Thyroid gland (tissue), 4 donors: ENCODE measurements around the gene NPAS1.

Source experiments
- CTCF ChIP-seq, 6 experiments: fragments of 200-600 bp in 3 of 6; fragments of 450-650 bp in 3 of 6; sonication (generic) in 3 of 6; IDR thresholded peaks; one replicate each; pipeline ENCODE4 v1.5.1; 2016 to 2019; ENCODE audit warnings: antibody characterized with exemption in 6 of 6, mild to moderate bottlenecking in 2 of 6, inconsistent platforms in 1 of 6, moderate library complexity in 1 of 6
- POLR2A ChIP-seq, 2 donors: fragments of 450-650 bp; IDR thresholded peaks; one replicate each; pipeline ENCODE4 v1.6.1; 2017; ENCODE audit warnings: antibody characterized with exemption in 2 of 2, mild to moderate bottlenecking in 2 of 2, moderate library complexity in 1 of 2

- TF ChIP-seq CTCF (IDR thresholded peaks at IDR 0.05) (no peak), POLR2A (IDR thresholded peaks at IDR 0.05) (no peak)
Measured at GRCh38 chr19:46978171-46978869, 41.3 kb upstream of the NPAS1 start.
